KMS-11 (cell line): Measurements from ENCODE around the gene FRMD4A.

Experiments
- H2AFZ ChIP-seq: fragments of 200-600 bp; sonication (generic); 2 replicates; pipeline ENCODE4 v1.6.1; 2016; ENCODE audit warnings: antibody characterized with exemption, mixed run types, low read depth
- H3K27ac ChIP-seq: fragments of 200-600 bp; sonication (generic); 2 replicates; pipeline ENCODE4 v1.6.1; 2016; ENCODE audit warnings: mild to moderate bottlenecking, mixed run types
- H3K27me3 ChIP-seq: fragments of 200-600 bp; sonication (generic); 2 replicates; pipeline ENCODE4 v1.6.1; 2017; ENCODE audit warnings: mild to moderate bottlenecking, low read depth, mixed run types, moderate library complexity; ENCODE audit not compliant: insufficient read depth
- H3K36me3 ChIP-seq: fragments of 200-600 bp; sonication (generic); 2 replicates; pipeline ENCODE4 v1.6.1; 2017; ENCODE audit warnings: mild to moderate bottlenecking, mixed run types; ENCODE audit not compliant: insufficient read depth
- H3K4me1 ChIP-seq: fragments of 200-600 bp; sonication (generic); 2 replicates; pipeline ENCODE4 v1.6.1; 2016; ENCODE audit warnings: mild to moderate bottlenecking, low read depth, mixed run types; ENCODE audit not compliant: poor library complexity, severe bottlenecking
- H3K4me2 ChIP-seq: fragments of 200-600 bp; sonication (generic); 2 replicates; pipeline ENCODE4 v1.7.0; 2016; ENCODE audit warnings: mild to moderate bottlenecking, mixed run types
- H3K4me3 ChIP-seq: fragments of 200-600 bp; sonication (generic); IDR thresholded peaks from 2 replicates; pipeline ENCODE4 v1.6.1; 2017; ENCODE audit warnings: low read depth, low read length, mixed read lengths; ENCODE audit not compliant: insufficient read depth
- H3K79me2 ChIP-seq: fragments of 200-600 bp; sonication (generic); 2 replicates; pipeline ENCODE4 v1.6.1; 2016; ENCODE audit warnings: low read depth, mixed run types; ENCODE audit not compliant: insufficient read depth
- H3K9ac ChIP-seq: fragments of 200-600 bp; sonication (generic); 2 replicates; pipeline ENCODE4 v1.6.1; 2016; ENCODE audit warnings: mild to moderate bottlenecking, mixed run types
- H4K20me1 ChIP-seq: fragments of 200-600 bp; sonication (generic); 2 replicates; pipeline ENCODE4 v1.6.1; 2016; ENCODE audit warnings: mild to moderate bottlenecking, mixed run types; ENCODE audit not compliant: insufficient read depth
- CTCF ChIP-seq: fragments of 200-600 bp; sonication (generic); conservative IDR thresholded peaks from 2 replicates; pipeline ENCODE4 v1.6.1; 2017; ENCODE audit warnings: low read depth, mild to moderate bottlenecking, antibody characterized with exemption, low read length, moderate library complexity, mixed read lengths

The FRMD4A gene

GRCh38 chr10:14196113-14196512 lies 134.6 kb downstream of the FRMD4A start:
- no peaks in the 10 kb centered on the region for H3K79me2 ChIP-seq

GRCh38 chr10:14195433-14195832 lies 135.3 kb downstream of the FRMD4A start:
- Histone ChIP-seq H3K4me1 (no peaks in the 10 kb centered on the region), H4K20me1 (no peaks in the 10 kb centered on the region), H3K9ac (no peak overlapping the region), H3K27me3 (no peaks in the 10 kb centered on the region), H3K27ac (no peak overlapping the region), H2AFZ (no peak overlapping the region), H3K36me3 (no peaks in the 10 kb centered on the region), H3K79me2 (no peaks in the 10 kb centered on the region), H3K4me3 (no peak overlapping the region), H3K4me2 (no peak overlapping the region)
- no peak for TF ChIP-seq CTCF

More at GRCh38 chr10:14196113-14196512, 134.6 kb downstream of the FRMD4A start:
- Histone ChIP-seq H4K20me1 (no peaks in the 10 kb centered on the region), H3K36me3 (no peaks in the 10 kb centered on the region), H3K4me2 (no peak overlapping the region), H3K9ac (no peak overlapping the region), H3K4me1 (no peaks in the 10 kb centered on the region), H3K4me3 (no peak overlapping the region), H3K27me3 (no peaks in the 10 kb centered on the region), H3K27ac (no peak overlapping the region), H2AFZ (no peak overlapping the region)
- no peak for TF ChIP-seq CTCF

GRCh38 chr10:14192746-14193145 lies 138.0 kb downstream of the FRMD4A start:
- Histone ChIP-seq H2AFZ (no peak overlapping the region), H3K79me2 (no peaks in the 10 kb centered on the region), H3K27me3 (no peaks in the 10 kb centered on the region), H3K4me1 (no peaks in the 10 kb centered on the region), H3K4me2 (no peak overlapping the region), H4K20me1 (no peaks in the 10 kb centered on the region), H3K9ac (no peak overlapping the region), H3K36me3 (no peaks in the 10 kb centered on the region), H3K4me3 (no peak overlapping the region), H3K27ac (no peak overlapping the region)
- TF ChIP-seq CTCF, result no peak

GRCh38 chr10:14191871-14192270 lies 138.9 kb downstream of the FRMD4A start:
- Histone ChIP-seq H4K20me1 (no peaks in the 10 kb centered on the region), H3K27me3 (no peaks in the 10 kb centered on the region), H3K4me2 (no peak overlapping the region), H3K79me2 (no peaks in the 10 kb centered on the region), H3K4me3 (no peak overlapping the region), H2AFZ (no peak overlapping the region), H3K36me3 (no peaks in the 10 kb centered on the region), H3K4me1 (no peaks in the 10 kb centered on the region), H3K27ac (no peak overlapping the region), H3K9ac (no peak overlapping the region)
- TF ChIP-seq CTCF, result no peak
